Smooth muscle cell (in vitro differentiated cells): ENCODE results near the gene ARAP2. TPM values are rescaled to one million over a fixed set of nuclear protein-coding genes. Genes with fewer than 3 reads are reported as not detected.

ENCODE experiments used
- DNase-seq: peaks from one replicate; lab custom pipeline; 2025; ENCODE audit not compliant: unreplicated experiment; lab: John Stamatoyannopoulos, UW
- H2AFZ ChIP-seq: fragments of 200-600 bp; sonication (generic); 2 replicates; pipeline ENCODE4 v1.6.0; 2016; ENCODE audit warnings: antibody characterized with exemption, low read depth, mild to moderate bottlenecking
- H3F3A ChIP-seq: fragments of 200-600 bp; sonication (generic); 2 replicates; pipeline ENCODE4 v1.6.0; 2017; ENCODE audit warnings: antibody characterized with exemption, low read depth
- H3K27ac ChIP-seq: fragments of 200-600 bp; sonication (generic); 2 replicates; pipeline ENCODE4 v1.5.1; 2016; ENCODE audit warnings: low read depth, mild to moderate bottlenecking
- H3K27me3 ChIP-seq: fragments of 200-600 bp; sonication (generic); 2 replicates; pipeline ENCODE4 v1.6.1; 2016; ENCODE audit warnings: low read depth, mild to moderate bottlenecking
- H3K36me3 ChIP-seq: fragments of 200-600 bp; sonication (generic); 2 replicates; pipeline ENCODE4 v1.5.1; 2016; ENCODE audit warnings: low read depth
- H3K4me1 ChIP-seq: fragments of 200-600 bp; sonication (generic); 2 replicates; pipeline ENCODE4 v1.5.1; 2016; ENCODE audit warnings: low read depth
- H3K4me2 ChIP-seq: fragments of 200-600 bp; sonication (generic); 2 replicates; pipeline ENCODE4 v1.6.0; 2016; ENCODE audit warnings: mild to moderate bottlenecking
- H3K4me3 ChIP-seq: fragments of 200-600 bp; sonication (generic); 2 replicates; pipeline ENCODE4 v1.5.1; 2016; ENCODE audit warnings: mild to moderate bottlenecking
- H3K79me2 ChIP-seq: fragments of 200-600 bp; sonication (generic); 2 replicates; pipeline ENCODE4 v1.6.0; 2016; ENCODE audit warnings: low read depth, mild to moderate bottlenecking
- H3K9ac ChIP-seq: fragments of 200-600 bp; sonication (generic); 2 replicates; pipeline ENCODE4 v1.6.0; 2016; ENCODE audit warnings: low read depth
- H3K9me3 ChIP-seq: fragments of 200-600 bp; sonication (generic); replicated peaks from 2 replicates; pipeline ENCODE4 v1.5.1; 2016; ENCODE audit warnings: low read depth
- H4K20me1 ChIP-seq: fragments of 200-600 bp; sonication (generic); 2 replicates; pipeline ENCODE4 v1.6.0; 2016; ENCODE audit warnings: low read depth
- WGBS: methylation state at CpG from one replicate; pipeline ENCODE4 v1.1.7; 2016; ENCODE audit warnings: low lambda C conversion rate; 5-methylcytosine and 5-hydroxymethylcytosine counted together
- polyA plus RNA-seq: library from polyadenylated mRNA; unstranded; fragments of >200 nt; fragmentation: Nextera tagmentation; extraction: Ambion mirVana; gene quantifications from 2 replicates; pipeline ENCODE4 v1.2.1, GENCODE V29; 2016
- total RNA-seq: library from RNA; depleted of rRNA; stranded (reverse); fragments of >200 nt; gene quantifications from 2 replicates; pipeline ENCODE4 v1.2.3, GENCODE V29; 2014
- TF ChIP-seq, protein P1 (sequence below): fragments of 200-600 bp; sonication (generic); IDR thresholded peaks from 2 replicates; pipeline ENCODE4 v1.5.1; 2017; ENCODE audit warnings: borderline replicate concordance, mild to moderate bottlenecking, antibody characterized with exemption; ENCODE audit not compliant: insufficient read depth, poor library complexity, severe bottlenecking

Gene ARAP2
- total and polyA plus RNA-seq, 2 experiments from 2014 or later = 1.2 to 17.9 TPM

DNA sequence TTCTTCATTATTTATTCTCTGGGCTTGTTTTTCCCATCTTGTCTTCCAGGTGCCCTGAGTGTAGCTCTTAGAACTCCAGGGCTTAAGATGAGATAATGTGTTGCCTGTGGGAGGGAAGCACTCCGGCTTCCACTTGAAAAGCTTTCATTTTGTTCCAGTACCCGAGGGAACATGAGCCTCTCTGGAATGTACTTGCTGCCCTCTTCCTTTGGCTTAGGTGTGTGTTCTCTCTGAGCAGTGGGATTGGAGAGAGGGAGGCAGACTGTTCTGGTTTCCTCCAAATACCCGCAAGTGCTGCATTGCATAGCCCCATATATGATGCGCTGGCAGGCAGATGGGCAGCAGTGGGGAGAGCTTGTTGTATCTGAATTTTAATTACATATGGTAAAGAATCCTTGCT lies 36.2 kb upstream of the ARAP2 start:
- H3K79me2 ChIP-seq = no peaks in the 10 kb centered on the region
- no peaks in the 10 kb centered on the region for H3F3A ChIP-seq
- no peaks in the 10 kb centered on the region for H3K36me3 ChIP-seq
- no peaks in the 10 kb centered on the region for H3K27me3 ChIP-seq
- no peak overlapping the region for H3K27ac ChIP-seq
- no peaks in the 10 kb centered on the region for H3K4me1 ChIP-seq
- no peak overlapping the region for H2AFZ ChIP-seq
- TF ChIP-seq, protein P1, sequence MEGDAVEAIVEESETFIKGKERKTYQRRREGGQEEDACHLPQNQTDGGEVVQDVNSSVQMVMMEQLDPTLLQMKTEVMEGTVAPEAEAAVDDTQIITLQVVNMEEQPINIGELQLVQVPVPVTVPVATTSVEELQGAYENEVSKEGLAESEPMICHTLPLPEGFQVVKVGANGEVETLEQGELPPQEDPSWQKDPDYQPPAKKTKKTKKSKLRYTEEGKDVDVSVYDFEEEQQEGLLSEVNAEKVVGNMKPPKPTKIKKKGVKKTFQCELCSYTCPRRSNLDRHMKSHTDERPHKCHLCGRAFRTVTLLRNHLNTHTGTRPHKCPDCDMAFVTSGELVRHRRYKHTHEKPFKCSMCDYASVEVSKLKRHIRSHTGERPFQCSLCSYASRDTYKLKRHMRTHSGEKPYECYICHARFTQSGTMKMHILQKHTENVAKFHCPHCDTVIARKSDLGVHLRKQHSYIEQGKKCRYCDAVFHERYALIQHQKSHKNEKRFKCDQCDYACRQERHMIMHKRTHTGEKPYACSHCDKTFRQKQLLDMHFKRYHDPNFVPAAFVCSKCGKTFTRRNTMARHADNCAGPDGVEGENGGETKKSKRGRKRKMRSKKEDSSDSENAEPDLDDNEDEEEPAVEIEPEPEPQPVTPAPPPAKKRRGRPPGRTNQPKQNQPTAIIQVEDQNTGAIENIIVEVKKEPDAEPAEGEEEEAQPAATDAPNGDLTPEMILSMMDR = no peak
- no peaks in the 10 kb centered on the region for H3K9me3 ChIP-seq
- no peak overlapping the region for H3K4me2 ChIP-seq
- no peak for DNase-seq
- H4K20me1 ChIP-seq = no peaks in the 10 kb centered on the region
- no peak overlapping the region for H3K4me3 ChIP-seq
- no peak overlapping the region for H3K9ac ChIP-seq
- 57% methylated on average over 4 of the region's 4 CpGs for WGBS

DNA sequence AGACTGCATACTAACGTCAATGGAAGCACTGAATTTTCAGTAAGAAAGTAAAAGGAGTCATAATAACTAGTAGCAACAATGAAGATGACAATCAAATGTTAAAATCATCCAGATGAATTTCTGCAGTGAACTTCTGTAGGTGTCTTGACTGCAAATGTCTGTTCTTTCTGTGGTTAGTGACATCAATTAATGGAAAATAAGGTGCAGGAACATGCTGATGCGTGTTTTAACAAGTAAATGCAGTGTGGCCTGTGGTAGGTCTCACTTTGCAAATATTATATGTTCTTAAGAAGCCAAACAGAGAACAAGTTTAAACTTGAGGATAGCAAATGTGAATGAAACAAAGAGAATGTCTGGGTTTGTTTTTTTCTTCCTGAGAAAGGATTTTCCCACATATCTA lies 34.5 kb upstream of the ARAP2 start:
- Histone ChIP-seq H3K27ac (peak overlapping the region; percentile 66), H3F3A (no peaks in the 10 kb centered on the region), H3K9me3 (no peaks in the 10 kb centered on the region), H3K4me2 (no peak overlapping the region), H3K4me1 (no peaks in the 10 kb centered on the region), H2AFZ (no peak overlapping the region), H4K20me1 (no peaks in the 10 kb centered on the region), H3K27me3 (no peaks in the 10 kb centered on the region), H3K36me3 (no peaks in the 10 kb centered on the region), H3K79me2 (no peaks in the 10 kb centered on the region), H3K4me3 (no peak overlapping the region), H3K9ac (no peak overlapping the region)
- DNase-seq = no peak
- WGBS = 78% methylated on average over 2 of the region's 2 CpGs
- TF ChIP-seq, protein P1 = no peak

DNA sequence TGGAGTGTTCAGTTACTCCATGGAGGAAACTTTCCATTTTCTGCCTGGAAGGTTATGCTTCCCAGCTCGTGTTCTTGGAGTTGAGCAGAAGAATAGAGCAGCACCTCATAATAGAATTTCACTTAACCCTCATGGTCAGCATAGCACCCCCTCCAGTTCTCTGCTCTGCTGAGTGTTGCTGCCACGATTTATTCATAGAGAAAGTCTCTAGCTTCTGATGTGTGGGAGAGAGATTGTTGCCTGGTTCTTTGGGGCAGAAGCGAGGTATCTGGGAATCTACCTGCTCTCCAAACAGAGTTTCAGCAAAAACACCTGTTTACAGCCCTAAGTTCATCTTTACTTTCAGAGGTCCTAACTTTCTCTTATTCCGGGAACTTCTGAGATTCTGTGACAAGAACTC lies 33.2 kb upstream of the ARAP2 start:
- no peak overlapping the region for H3K4me3 ChIP-seq
- TF ChIP-seq, protein P1 = no peak
- 87% methylated on average over 4 of the region's 4 CpGs for WGBS
- H3K9me3 ChIP-seq = no peaks in the 10 kb centered on the region
- no peaks in the 10 kb centered on the region for H3K36me3 ChIP-seq
- H3K4me2 ChIP-seq = no peak overlapping the region
- no peak overlapping the region for H3K9ac ChIP-seq
- DNase-seq = no peak
- H3K4me1 ChIP-seq = no peaks in the 10 kb centered on the region
- H3F3A ChIP-seq = no peaks in the 10 kb centered on the region
- no peaks in the 10 kb centered on the region for H3K79me2 ChIP-seq
- no peaks in the 10 kb centered on the region for H3K27me3 ChIP-seq
- H4K20me1 ChIP-seq = no peaks in the 10 kb centered on the region
- H2AFZ ChIP-seq = no peak overlapping the region
- no peak overlapping the region for H3K27ac ChIP-seq

DNA sequence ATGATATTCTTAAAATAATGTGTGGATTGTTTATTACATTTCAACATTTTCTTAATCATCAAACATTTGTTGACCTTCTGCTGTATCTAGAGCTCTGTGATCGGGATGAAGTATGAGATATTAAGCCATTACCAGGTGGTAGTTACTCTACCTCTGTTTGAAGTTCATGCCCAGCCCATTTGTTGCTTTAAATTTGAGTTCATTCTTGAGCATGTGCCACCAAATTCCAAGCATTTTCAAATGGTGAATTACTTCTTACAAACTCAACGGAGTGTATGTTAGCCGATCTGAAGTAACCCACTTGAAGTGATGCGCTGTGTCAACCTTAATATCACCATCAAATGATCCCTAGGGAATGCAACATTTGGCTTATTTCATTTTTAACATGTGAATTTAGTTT lies 29.8 kb upstream of the ARAP2 start:
- no peak for DNase-seq
- 86% methylated on average over 4 of the region's 4 CpGs for WGBS
- Histone ChIP-seq H2AFZ (no peak overlapping the region), H3K79me2 (no peaks in the 10 kb centered on the region), H3K4me2 (no peak overlapping the region), H3K27me3 (no peaks in the 10 kb centered on the region), H3F3A (no peaks in the 10 kb centered on the region), H3K9ac (no peak overlapping the region), H3K27ac (no peak overlapping the region), H3K4me1 (no peaks in the 10 kb centered on the region), H3K9me3 (no peaks in the 10 kb centered on the region), H4K20me1 (no peaks in the 10 kb centered on the region), H3K4me3 (no peak overlapping the region), H3K36me3 (no peaks in the 10 kb centered on the region)
- TF ChIP-seq, protein P1 = no peak
